Mesenchymal stem cell (in vitro differentiated cells and primary cell): ENCODE data around the gene DNAI7.

Source experiments
- DNase-seq: peaks from one replicate; pipeline ENCODE4 v3.0.0-alpha.2; 2013
- H2AFZ ChIP-seq: one replicate; pipeline ENCODE4 v1.6.1; 2013; ENCODE audit warnings: low read depth, mild to moderate bottlenecking, control low read depth, inconsistent platforms, low read length, moderate library complexity
- H2AK5ac ChIP-seq: 2 replicates; pipeline ENCODE4 v1.6.1; 2013; ENCODE audit warnings: low read length, moderate library complexity, mild to moderate bottlenecking, inconsistent platforms; ENCODE audit not compliant: severe bottlenecking
- H2BK120ac ChIP-seq: one replicate; pipeline ENCODE4 v1.6.1; 2013; ENCODE audit warnings: low read depth, mild to moderate bottlenecking, inconsistent platforms, low read length, moderate library complexity
- H2BK12ac ChIP-seq, 2 experiments: one replicate each; pipeline ENCODE4 v1.6.1; 2013; ENCODE audit warnings: inconsistent platforms in 2 of 2, low read length in 2 of 2, mild to moderate bottlenecking in 2 of 2, moderate library complexity in 2 of 2, control low read depth in 1 of 2
- H2BK15ac ChIP-seq: one replicate; pipeline ENCODE4 v1.6.1; 2013; ENCODE audit warnings: mild to moderate bottlenecking, low read depth, inconsistent platforms; ENCODE audit not compliant: poor library complexity, severe bottlenecking
- H2BK5ac ChIP-seq: 2 replicates; pipeline ENCODE4 v1.6.1; 2013; ENCODE audit warnings: low read depth, mild to moderate bottlenecking, low read length, control low read depth, inconsistent platforms; ENCODE audit not compliant: poor library complexity, severe bottlenecking
- H3K14ac ChIP-seq, 2 experiments: one replicate each; pipeline ENCODE4 v1.6.1; 2013; ENCODE audit warnings: inconsistent platforms in 2 of 2, low read length in 2 of 2, control low read depth in 1 of 2, mild to moderate bottlenecking in 1 of 2, moderate library complexity in 1 of 2
- H3K18ac ChIP-seq, 2 experiments: one replicate each; pipeline ENCODE4 v1.6.1; 2013; ENCODE audit warnings: inconsistent platforms in 2 of 2, low read length in 2 of 2, control low read depth in 1 of 2, low read depth in 1 of 2, mild to moderate bottlenecking in 1 of 2
- H3K23ac ChIP-seq, 2 experiments: one replicate each; pipeline ENCODE4 v1.6.1; 2013; ENCODE audit warnings: inconsistent platforms in 2 of 2, low read length in 2 of 2, mild to moderate bottlenecking in 2 of 2, moderate library complexity in 2 of 2, control low read depth in 1 of 2
- H3K27ac ChIP-seq: 2 replicates; pipeline ENCODE4 v1.5.1; 2013; ENCODE audit warnings: mild to moderate bottlenecking, moderate library complexity, low read length, control low read depth, inconsistent platforms; ENCODE audit not compliant: poor library complexity, severe bottlenecking
- H3K27me3 ChIP-seq, 2 experiments: 2 replicates each; pipeline versions ENCODE4 v1.6.1 to v1.7.0; 2013; ENCODE audit warnings: low read length in 2 of 2, mild to moderate bottlenecking in 2 of 2, moderate library complexity in 2 of 2, control low read depth in 1 of 2, inconsistent platforms in 1 of 2; ENCODE audit not compliant: control insufficient read depth in 1 of 2, insufficient read depth in 1 of 2
- H3K36me3 ChIP-seq, 2 experiments: 2 replicates each; pipeline versions ENCODE4 v1.6.1 to v1.7.0; 2013; ENCODE audit warnings: low read length in 2 of 2, control low read depth in 1 of 2, inconsistent platforms in 1 of 2, low read depth in 1 of 2, mild to moderate bottlenecking in 1 of 2; ENCODE audit not compliant: insufficient read depth in 2 of 2, control insufficient read depth in 1 of 2
- H3K4ac ChIP-seq, 2 experiments: one replicate each; pipeline ENCODE4 v1.6.1; 2013; ENCODE audit warnings: inconsistent platforms in 2 of 2, low read length in 2 of 2, mild to moderate bottlenecking in 2 of 2, moderate library complexity in 2 of 2, control low read depth in 1 of 2, low read depth in 1 of 2
- H3K4me1 ChIP-seq: 2 replicates; pipeline ENCODE4 v1.6.1; 2013; ENCODE audit warnings: low read depth, low read length, control low read depth; ENCODE audit not compliant: control insufficient read depth, insufficient read depth
- H3K4me2 ChIP-seq: 2 replicates; pipeline ENCODE4 v1.6.1; 2013; ENCODE audit warnings: low read length, mild to moderate bottlenecking, inconsistent platforms; ENCODE audit not compliant: poor library complexity, severe bottlenecking
- H3K4me3 ChIP-seq, 2 experiments: 2 replicates each; pipeline versions ENCODE4 v1.5.1 to v1.7.0; 2013; ENCODE audit warnings: low read length in 2 of 2, mild to moderate bottlenecking in 2 of 2, control low read depth in 1 of 2, low read depth in 1 of 2; ENCODE audit not compliant: insufficient read depth in 1 of 2
- H3K79me1 ChIP-seq: replicated peaks from 2 replicates; pipeline ENCODE4 v1.6.1; 2013; ENCODE audit warnings: mild to moderate bottlenecking, control low read depth, low read length, inconsistent platforms; ENCODE audit not compliant: poor library complexity, severe bottlenecking
- H3K9ac ChIP-seq: 2 replicates; pipeline ENCODE4 v1.7.0; 2013; ENCODE audit warnings: mild to moderate bottlenecking, low read length, moderate library complexity
- H3K9me3 ChIP-seq: 2 replicates; pipeline ENCODE4 v1.7.0; 2013; ENCODE audit warnings: mild to moderate bottlenecking, low read length; ENCODE audit not compliant: control insufficient read depth
- H4K8ac ChIP-seq: one replicate; pipeline ENCODE4 v1.6.1; 2013; ENCODE audit warnings: inconsistent platforms, mild to moderate bottlenecking, low read length, moderate library complexity
- H4K91ac ChIP-seq: one replicate; pipeline ENCODE4 v1.6.1; 2013; ENCODE audit warnings: mild to moderate bottlenecking, low read length, inconsistent platforms
- WGBS: methylation state at CpG from one replicate; pipeline ENCODE4 v1.1.7; 2013; ENCODE audit warnings: mixed read lengths; 5-methylcytosine and 5-hydroxymethylcytosine counted together

The DNAI7 gene

DNA sequence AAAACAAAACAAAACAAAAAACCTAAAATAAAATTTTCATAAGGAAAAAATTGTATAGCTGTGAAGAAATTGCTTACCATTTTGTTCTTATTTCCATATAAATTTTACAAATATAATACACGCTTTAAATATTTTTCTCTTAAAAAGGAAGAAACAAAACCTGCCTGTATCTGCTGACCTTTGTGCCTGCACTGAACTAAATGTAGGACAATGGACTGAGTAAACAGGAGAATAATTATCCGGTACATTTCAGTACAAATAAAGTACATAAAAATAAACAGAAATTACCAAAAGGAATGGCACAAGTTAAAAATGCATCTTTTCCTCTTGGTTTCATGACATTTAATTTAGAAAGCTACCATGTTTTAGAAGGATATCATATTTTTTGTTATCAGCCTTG, 112.3 kb downstream of the DNAI7 start:
- Histone ChIP-seq H3K9me3 (no peaks in the 10 kb centered on the region), H3K4me2 (no peak overlapping the region), H3K18ac (no peak overlapping the region), H3K36me3 (no peaks in the 10 kb centered on the region), H3K4ac (no peak overlapping the region), H4K91ac (no peak overlapping the region), H4K8ac (no peak overlapping the region), H2BK120ac (no peak overlapping the region), H3K79me1 (no peaks in the 10 kb centered on the region), H3K27me3 (no peaks in the 10 kb centered on the region), H2AK5ac (no peak overlapping the region), H3K4me1 (no peaks in the 10 kb centered on the region), H2BK5ac (no peak overlapping the region), H3K4me3 (no peak overlapping the region), H3K14ac (no peak overlapping the region), H2BK15ac (no peak overlapping the region), H3K27ac (no peak overlapping the region), H2AFZ (no peak overlapping the region), H3K9ac (no peak overlapping the region), H2BK12ac (no peak overlapping the region), H3K23ac (no peak overlapping the region)
- WGBS, result 100% methylated on average over 1 of the region's 2 CpGs
- no peak for DNase-seq

DNA sequence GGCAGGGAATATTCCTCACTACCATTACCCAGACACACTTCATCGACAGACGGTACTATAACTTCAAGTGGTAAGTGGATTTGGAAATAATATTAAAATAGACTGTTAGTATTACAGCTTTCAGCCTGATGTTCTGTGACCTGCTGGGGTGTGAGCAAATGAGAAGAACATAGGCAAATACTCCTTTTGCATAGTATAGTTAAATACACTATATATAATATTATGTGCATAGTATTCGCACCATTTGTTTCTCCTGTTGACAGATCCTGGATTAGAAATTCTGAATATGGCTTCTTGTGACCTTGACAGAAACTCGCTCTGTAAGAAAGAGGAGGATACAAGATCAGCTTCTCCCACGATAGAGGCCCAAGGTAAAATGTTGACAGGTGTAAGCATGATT, 115.6 kb downstream of the DNAI7 start:
- H3K4ac ChIP-seq, result no peak overlapping the region
- no peaks in the 10 kb centered on the region for H3K4me1 ChIP-seq
- H2AK5ac ChIP-seq, result no peak overlapping the region
- no peak overlapping the region for H3K18ac ChIP-seq
- DNase-seq, result no peak
- H2AFZ ChIP-seq, result no peak overlapping the region
- no peak overlapping the region for H4K91ac ChIP-seq
- H3K27me3 ChIP-seq, result no peaks in the 10 kb centered on the region
- no peaks in the 10 kb centered on the region for H3K79me1 ChIP-seq
- no peak overlapping the region for H3K9ac ChIP-seq
- H3K36me3 ChIP-seq, result no peaks in the 10 kb centered on the region
- H2BK15ac ChIP-seq, result no peak overlapping the region
- 94% methylated on average over 2 of the region's 5 CpGs for WGBS
- H2BK12ac ChIP-seq, result no peak overlapping the region
- no peak overlapping the region for H3K23ac ChIP-seq
- no peak overlapping the region for H4K8ac ChIP-seq
- H3K14ac ChIP-seq, result no peak overlapping the region
- H3K4me2 ChIP-seq, result no peak overlapping the region
- no peak overlapping the region for H3K27ac ChIP-seq
- H2BK120ac ChIP-seq, result no peak overlapping the region
- no peak overlapping the region for H3K4me3 ChIP-seq
- H2BK5ac ChIP-seq, result no peak overlapping the region
- H3K9me3 ChIP-seq, result no peaks in the 10 kb centered on the region

DNA sequence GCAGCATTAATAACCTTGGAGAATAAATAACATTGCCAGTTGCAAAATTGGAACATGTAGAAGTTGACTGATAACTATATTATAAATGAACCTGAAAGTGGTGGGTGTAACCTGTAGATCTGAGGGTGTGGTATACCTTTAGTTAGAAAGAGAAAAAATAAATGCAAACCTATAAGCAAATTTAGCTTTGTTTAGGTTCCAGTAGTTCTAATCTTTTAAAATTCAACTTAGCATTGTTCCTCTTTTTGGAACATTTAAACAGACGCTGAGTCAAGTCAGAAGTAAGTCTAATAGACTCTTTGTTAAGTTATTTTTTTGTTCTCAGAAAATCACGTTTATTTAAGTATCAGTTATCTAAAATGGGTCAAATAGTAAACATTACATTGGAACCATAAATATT, 120.0 kb downstream of the DNAI7 start:
- Histone ChIP-seq H4K91ac (no peak overlapping the region), H2BK15ac (no peak overlapping the region), H3K4me1 (no peaks in the 10 kb centered on the region), H3K9ac (no peak overlapping the region), H2BK120ac (no peak overlapping the region), H2AK5ac (no peak overlapping the region), H3K18ac (no peak overlapping the region), H2BK12ac (no peak overlapping the region), H2BK5ac (no peak overlapping the region), H3K27ac (no peak overlapping the region), H3K14ac (no peak overlapping the region), H3K4me2 (no peak overlapping the region), H3K4ac (no peak overlapping the region), H4K8ac (no peak overlapping the region), H2AFZ (no peak overlapping the region), H3K36me3 (no peaks in the 10 kb centered on the region), H3K23ac (no peak overlapping the region), H3K27me3 (no peaks in the 10 kb centered on the region), H3K79me1 (no peaks in the 10 kb centered on the region), H3K4me3 (no peak overlapping the region), H3K9me3 (no peaks in the 10 kb centered on the region)
- WGBS, result no CpG with 5 or more reads among the region's 2 CpGs
- no peak for DNase-seq

DNA sequence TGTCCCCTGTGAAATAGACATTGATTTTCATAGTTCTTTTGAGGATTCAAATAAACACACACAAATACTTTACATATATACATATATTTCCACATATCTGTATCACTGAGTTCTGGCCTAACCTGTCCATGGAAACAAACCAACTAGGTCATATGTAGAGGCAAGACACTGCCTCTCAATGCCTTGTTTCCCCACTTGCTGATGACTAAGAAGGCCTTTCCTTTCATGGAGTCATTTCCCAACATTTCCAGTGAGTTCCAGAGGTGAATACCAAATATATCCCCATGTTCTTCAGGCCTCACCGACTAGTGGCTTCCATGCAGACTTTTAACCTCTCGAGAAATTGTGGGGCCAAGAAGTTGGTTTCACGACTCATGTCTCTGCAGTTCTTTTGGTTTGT, 120.8 kb downstream of the DNAI7 start:
- Histone ChIP-seq H3K18ac (no peak overlapping the region), H4K91ac (no peak overlapping the region), H3K4me2 (no peak overlapping the region), H2BK120ac (no peak overlapping the region), H3K4me1 (no peaks in the 10 kb centered on the region), H2BK15ac (no peak overlapping the region), H3K14ac (no peak overlapping the region), H3K4me3 (no peak overlapping the region), H2AK5ac (no peak overlapping the region), H3K79me1 (no peaks in the 10 kb centered on the region), H3K9ac (no peak overlapping the region), H3K27me3 (no peaks in the 10 kb centered on the region), H4K8ac (no peak overlapping the region), H3K23ac (no peak overlapping the region), H3K36me3 (no peaks in the 10 kb centered on the region), H2AFZ (no peak overlapping the region), H3K4ac (no peak overlapping the region), H3K27ac (no peak overlapping the region), H3K9me3 (no peaks in the 10 kb centered on the region), H2BK12ac (no peak overlapping the region), H2BK5ac (no peak overlapping the region)
- WGBS, result 60% methylated on average over 3 of the region's 3 CpGs
- no peak for DNase-seq
